Fibroblast of lung (primary cell): ENCODE results near the gene HID1.

Experiments used
- EZH2 ChIP-seq: IDR thresholded peaks from 2 replicates; pipeline ENCODE4 v1.5.1; 2012; ENCODE audit warnings: low read length, control low read depth, mild to moderate bottlenecking; ENCODE audit errors: missing control alignments
- TF ChIP-seq, protein P1 (sequence below), 2 donors: IDR thresholded peaks in 1 of 2; conservative IDR thresholded peaks in 1 of 2; 1 replicate in 1 of 2; 2 replicates in 1 of 2; pipeline ENCODE4 v1.5.1; 2011 to 2012; ENCODE audit warnings: low read length in 2 of 2, control low read depth in 1 of 2, inconsistent platforms in 1 of 2, low read depth in 1 of 2, mild to moderate bottlenecking in 1 of 2

- TF ChIP-seq, protein P1, sequence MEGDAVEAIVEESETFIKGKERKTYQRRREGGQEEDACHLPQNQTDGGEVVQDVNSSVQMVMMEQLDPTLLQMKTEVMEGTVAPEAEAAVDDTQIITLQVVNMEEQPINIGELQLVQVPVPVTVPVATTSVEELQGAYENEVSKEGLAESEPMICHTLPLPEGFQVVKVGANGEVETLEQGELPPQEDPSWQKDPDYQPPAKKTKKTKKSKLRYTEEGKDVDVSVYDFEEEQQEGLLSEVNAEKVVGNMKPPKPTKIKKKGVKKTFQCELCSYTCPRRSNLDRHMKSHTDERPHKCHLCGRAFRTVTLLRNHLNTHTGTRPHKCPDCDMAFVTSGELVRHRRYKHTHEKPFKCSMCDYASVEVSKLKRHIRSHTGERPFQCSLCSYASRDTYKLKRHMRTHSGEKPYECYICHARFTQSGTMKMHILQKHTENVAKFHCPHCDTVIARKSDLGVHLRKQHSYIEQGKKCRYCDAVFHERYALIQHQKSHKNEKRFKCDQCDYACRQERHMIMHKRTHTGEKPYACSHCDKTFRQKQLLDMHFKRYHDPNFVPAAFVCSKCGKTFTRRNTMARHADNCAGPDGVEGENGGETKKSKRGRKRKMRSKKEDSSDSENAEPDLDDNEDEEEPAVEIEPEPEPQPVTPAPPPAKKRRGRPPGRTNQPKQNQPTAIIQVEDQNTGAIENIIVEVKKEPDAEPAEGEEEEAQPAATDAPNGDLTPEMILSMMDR (conservative IDR thresholded peaks at IDR 0.05 in 1 of 2, IDR thresholded peaks at IDR 0.05 in 1 of 2; ENCODE audit: low read depth in 1 of 2, low read length in 2 of 2), result no peak
- no peak for TF ChIP-seq EZH2
These were observed 20.0 kb downstream of the HID1 start for GRCh38 chr17:74952431-74953133.
